Transverse colon (tissue), 4 donors: Measurements from ENCODE around the gene THEM4.

Experiments
- POLR2AphosphoS5 ChIP-seq, 3 donors: sonication (generic); formaldehyde crosslinking; IDR thresholded peaks; one replicate each; pipeline ENCODE4 v1.6.1; 2016; ENCODE audit warnings: antibody characterized with exemption in 3 of 3
- TF ChIP-seq, protein P1 (sequence below), 5 experiments: fragments of 200-600 bp in 3 of 5; fragments of 450-650 bp in 2 of 5; sonication (generic) in 3 of 5; IDR thresholded peaks; 1 replicate in 2 of 5; 2 replicates in 3 of 5; pipeline ENCODE4 v1.5.1; 2016 to 2017; ENCODE audit warnings: antibody characterized with exemption in 5 of 5, inconsistent platforms in 3 of 5, mild to moderate bottlenecking in 2 of 5, moderate library complexity in 1 of 5

DNA sequence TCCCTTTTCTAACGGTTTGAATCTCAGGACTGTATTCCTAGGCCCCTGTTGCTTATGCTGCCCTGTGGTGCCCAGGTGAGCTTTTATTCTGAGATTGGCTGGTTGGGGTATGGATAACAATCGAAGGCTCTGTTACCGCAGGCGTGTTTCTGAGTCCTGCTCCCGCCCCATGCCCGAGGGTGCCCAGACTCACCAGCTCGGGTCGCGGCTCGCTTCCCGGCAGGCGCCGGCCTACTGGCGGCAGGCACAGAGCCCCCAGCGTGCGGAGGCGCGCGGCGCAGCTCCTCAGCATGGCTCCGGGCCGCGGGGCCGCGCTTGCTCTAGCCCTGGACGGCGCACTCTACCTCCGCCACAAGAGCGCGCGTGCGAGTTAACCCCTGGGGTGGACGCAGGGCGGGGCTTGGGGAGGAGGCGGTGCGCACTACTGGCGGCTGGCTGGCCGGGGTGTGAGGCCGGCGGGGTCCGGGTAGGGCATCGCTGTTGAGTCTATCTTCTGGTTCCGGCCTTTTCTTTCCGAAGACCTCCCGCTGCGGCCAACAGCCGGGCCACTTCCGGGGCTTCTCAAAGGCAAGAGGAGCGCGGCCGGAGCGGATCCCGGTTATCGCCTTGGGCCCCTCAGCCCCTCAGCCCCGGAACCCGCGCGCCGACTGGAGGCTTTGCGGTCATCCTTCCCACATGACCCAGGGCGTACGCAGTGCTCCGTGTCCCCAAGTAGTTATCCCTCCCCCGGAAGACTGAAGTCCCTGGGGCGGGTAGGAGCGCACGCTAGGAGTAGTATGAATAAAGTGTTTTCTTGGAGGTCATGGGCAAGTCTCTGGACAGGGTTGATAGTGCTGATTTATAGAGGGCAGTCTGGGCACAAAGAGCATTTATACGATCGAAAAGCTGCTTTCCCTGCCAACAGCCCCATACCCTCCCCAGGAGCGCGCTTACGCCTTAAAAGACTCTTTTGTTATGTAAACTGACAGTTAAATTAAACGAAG, at the start of gene THEM4:
- TF ChIP-seq, protein P1, sequence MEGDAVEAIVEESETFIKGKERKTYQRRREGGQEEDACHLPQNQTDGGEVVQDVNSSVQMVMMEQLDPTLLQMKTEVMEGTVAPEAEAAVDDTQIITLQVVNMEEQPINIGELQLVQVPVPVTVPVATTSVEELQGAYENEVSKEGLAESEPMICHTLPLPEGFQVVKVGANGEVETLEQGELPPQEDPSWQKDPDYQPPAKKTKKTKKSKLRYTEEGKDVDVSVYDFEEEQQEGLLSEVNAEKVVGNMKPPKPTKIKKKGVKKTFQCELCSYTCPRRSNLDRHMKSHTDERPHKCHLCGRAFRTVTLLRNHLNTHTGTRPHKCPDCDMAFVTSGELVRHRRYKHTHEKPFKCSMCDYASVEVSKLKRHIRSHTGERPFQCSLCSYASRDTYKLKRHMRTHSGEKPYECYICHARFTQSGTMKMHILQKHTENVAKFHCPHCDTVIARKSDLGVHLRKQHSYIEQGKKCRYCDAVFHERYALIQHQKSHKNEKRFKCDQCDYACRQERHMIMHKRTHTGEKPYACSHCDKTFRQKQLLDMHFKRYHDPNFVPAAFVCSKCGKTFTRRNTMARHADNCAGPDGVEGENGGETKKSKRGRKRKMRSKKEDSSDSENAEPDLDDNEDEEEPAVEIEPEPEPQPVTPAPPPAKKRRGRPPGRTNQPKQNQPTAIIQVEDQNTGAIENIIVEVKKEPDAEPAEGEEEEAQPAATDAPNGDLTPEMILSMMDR (IDR thresholded peaks at IDR 0.05) = peak in 3 of 5 experiments; percentile 27 to 51 (median 36)
- TF ChIP-seq POLR2AphosphoS5 (IDR thresholded peaks at IDR 0.05) = peak; percentile 78 to 81 (median 78)
